Measurements from ENCODE around the gene PHPT1.
"Not testable (repeated sequence)": the region's sequence is repeated elsewhere in the genome, so short reads cannot be mapped to it uniquely, and the experiment has no call there.

The PHPT1 gene

DNA sequence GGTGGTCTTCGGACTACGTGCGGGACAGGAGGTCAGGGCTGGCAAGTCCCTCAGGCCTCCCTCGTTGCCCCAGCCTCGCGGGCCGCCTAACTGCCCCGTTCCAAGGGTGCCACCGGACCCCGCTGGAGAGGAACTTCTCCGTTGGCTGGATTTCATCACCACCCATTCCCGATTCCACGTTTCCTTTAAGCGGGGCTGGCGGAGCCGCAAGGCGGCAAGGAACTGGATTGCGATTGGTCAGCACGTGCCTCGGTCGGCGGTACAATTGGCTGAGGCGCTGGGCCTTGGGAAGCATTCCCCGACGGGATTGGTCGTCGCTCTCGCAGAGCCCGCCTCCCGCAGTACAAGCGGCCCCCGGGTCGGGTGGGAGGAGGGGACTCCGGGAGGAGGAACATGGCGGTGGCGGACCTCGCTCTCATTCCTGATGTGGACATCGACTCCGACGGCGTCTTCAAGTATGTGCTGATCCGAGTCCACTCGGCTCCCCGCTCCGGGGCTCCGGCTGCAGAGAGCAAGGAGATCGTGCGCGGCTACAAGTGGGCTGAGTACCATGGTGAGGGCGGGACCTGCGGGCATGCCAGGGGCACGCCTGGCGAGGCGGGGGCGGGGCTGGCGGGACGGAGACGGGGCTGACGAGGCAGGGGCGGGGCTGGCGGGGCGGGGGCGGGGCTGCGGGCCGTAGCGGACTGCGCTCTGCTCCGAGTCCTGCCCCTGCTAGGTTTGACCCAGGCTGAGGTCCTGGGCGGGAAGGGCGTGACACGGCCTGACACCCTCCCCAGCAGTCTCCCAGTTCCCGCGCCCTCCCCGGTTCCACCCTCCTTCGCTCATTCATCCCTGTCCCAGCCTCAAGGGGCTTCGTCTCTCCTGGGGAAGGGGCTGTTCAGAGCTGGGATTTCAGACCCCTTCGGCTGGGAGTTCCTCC is at the start of gene PHPT1:
TSS of gene PHPT1 (plus strand) at position 372 of the 922 bp plus-strand sequence. CDS start at position 394, 22 bp downstream.
- peak; percentile 100 for FAIRE-seq
- peak; percentile 99 for DNase-seq (ENCODE audit: extremely low spot score, insufficient read length, low read depth)

DNA sequence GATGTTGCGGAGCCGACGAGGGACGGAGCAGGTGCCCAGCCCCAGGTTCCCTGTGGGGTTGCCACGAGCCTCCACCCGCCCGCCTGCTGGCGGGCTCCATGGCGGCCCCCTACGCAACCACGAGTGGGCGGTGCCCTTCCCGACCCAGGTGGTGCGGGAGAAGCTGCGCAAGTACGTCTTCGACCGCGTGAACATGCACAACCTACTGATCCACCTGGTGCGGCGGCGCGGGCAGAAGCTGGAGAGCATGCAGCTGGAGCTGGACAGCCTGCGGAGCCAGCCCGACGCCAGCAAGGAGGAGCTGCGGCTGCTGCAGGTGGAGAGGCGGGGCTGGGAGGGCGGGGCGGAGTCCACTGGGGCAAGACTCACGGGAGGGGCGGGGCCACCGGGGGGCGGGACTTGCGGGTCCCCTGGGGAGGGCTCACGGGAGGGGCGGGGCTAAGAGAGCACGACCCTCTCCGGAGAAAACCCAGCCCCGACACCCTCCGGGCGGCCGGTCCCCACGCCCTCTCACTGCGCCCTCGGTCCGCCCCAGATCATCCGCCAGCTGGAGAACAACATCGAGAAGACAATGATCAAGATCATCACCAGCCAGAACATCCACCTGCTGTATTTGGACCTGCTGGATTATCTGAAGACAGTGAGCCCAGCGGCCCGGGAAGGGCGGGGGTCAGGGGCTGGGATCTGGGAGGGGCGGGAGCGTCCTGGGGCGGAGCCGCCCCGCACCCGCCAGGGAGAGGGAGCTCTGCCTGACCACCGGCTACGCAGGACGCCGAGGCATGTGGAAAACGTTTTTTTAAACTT is 49.2 kb upstream of the PHPT1 start:
- DNase-seq (ENCODE audit: extremely low spot score, insufficient read length, low read depth) (peak; percentile 77), FAIRE-seq (peak; percentile 12)

DNA sequence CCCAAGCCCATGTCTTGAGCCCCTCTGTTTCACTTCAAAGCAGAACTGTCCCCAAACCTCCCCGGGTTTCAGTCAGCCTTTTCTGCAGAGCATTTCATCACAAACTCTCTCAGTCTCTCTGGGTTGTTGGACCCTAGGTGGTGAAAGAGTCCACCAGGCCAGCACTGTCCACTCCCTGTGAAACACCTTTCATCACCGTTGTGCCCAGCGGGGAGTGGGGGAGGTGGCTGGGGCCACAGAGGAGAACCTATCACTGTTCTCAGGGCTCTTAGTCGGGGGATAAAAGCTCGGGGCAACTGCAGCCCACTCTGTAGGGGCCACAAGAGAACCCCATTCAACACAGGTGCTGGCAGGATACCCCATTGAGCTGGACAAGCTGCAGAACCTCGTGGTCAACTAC is 46.9 kb upstream of the PHPT1 start:
- no peak for DNase-seq (ENCODE audit: extremely low spot score, insufficient read length, low read depth)
- FAIRE-seq, result no peak

GRCh38 chr9:136803009-136803550 is 46.1 kb upstream of the PHPT1 start:
- not testable (repeated sequence) for FAIRE-seq; DNase-seq (ENCODE audit: extremely low spot score, insufficient read length, low read depth)

DNA sequence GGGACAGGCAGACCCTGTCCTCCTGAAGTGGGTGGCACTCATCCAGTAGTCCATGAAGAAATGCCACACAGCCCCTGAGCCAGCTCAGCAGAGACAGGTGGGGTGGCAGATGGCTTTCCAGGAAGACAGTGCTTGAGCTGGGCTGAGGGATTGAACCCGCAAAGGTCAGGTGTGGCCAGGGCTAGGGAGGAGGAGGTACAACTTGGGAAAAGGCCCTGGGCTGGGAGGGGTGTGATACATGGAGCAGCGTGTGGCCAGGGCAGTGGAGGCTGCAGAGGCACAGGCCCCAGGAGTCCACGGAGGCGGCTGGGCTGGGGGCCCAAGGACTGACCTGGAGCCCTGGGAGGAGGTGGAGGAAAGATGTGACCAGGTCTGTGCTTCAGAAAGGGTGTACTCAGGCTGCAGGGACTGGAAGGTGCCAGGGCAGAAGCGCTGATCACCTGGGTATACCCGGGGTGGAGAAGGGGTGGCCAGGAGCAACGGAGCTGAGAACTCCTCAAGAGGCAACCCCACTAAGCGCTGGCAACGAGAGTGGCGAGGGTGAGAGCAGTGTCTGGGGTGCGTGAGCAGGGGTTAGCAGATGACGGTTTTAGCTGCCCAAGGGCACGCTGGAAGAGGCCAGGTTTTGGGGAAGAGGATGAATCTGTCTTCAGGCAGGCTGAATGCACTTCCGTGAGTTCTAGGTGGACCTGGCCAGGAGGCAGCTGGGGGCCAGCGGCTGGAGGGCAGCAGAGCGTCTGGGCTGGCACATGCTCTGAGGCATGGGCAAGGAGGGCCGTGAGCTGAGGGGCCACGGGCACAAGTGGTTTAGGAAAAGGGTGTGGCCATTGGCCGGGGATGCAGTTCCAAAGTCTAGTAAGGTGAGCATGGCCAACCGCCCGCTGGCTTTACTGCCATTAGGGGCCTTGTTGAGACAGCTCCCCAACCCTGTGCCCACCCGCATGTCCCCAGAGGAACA is 45.4 kb upstream of the PHPT1 start:
- FAIRE-seq, result no peak
- no peak for DNase-seq (ENCODE audit: extremely low spot score, insufficient read length, low read depth)

GRCh38 chr9:136804509-136805206 is 44.6 kb upstream of the PHPT1 start:
- FAIRE-seq (no peak), DNase-seq (ENCODE audit: extremely low spot score, insufficient read length, low read depth) (no peak)

DNA sequence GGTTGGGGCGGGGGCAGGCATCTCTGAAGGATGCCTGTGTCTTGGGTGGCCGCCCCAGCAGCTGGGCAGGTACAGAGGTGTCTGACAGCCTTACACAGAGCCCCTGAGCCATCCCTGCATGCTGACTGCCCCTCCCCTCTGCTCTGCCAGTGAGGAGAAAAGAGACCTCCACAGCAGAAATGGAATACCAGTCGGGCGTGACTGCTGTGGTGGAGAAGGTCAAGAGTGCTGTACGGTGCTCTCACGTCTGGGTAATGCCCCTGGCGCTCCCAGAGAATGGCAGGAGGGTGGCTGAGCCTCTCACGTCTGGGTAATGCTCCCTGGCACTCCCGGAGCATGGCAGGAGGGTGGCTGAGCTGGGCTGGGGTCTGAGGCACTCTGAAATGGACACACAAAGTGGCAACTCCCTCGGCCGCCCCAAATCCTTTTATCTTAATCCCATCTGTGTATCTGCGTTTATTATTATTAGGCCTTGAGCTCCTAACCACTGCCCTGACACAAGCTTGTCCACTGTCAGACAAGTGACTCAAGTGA is 43.9 kb upstream of the PHPT1 start:
- FAIRE-seq (no peak), DNase-seq (ENCODE audit: extremely low spot score, insufficient read length, low read depth) (no peak)

GRCh38 chr9:136806067-136806466 is 43.1 kb upstream of the PHPT1 start:
- FAIRE-seq (no peak), DNase-seq (ENCODE audit: extremely low spot score, insufficient read length, low read depth) (no peak)

DNA sequence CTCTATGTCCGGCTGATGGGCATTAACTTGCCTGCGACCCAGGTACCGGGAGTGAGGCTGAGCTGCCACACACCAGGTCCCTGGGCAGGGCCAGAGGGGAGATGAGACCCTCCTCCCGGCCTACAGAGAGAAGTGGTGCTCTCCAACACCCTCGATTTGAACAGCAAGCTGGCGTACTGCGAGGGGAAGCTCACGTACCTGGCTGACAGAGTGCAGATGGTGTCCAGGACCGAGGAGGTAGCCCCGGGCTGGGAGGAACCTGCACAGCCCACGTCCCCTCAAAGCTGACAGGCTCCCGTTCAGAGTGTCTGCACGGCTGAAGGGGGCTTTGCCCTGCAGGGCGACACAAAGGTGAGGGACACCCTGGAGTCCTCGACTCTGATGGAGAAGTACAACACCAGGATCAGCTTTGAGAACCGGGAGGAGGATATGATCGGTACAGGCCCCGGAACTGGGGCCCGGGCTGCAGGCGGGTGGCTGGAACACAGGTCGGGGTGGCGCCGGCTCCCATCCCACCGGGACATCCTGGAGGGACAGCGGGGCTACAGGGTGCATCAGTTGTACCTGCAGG is 42.5 kb upstream of the PHPT1 start:
- no peak for DNase-seq (ENCODE audit: extremely low spot score, insufficient read length, low read depth)
- no peak for FAIRE-seq

DNA sequence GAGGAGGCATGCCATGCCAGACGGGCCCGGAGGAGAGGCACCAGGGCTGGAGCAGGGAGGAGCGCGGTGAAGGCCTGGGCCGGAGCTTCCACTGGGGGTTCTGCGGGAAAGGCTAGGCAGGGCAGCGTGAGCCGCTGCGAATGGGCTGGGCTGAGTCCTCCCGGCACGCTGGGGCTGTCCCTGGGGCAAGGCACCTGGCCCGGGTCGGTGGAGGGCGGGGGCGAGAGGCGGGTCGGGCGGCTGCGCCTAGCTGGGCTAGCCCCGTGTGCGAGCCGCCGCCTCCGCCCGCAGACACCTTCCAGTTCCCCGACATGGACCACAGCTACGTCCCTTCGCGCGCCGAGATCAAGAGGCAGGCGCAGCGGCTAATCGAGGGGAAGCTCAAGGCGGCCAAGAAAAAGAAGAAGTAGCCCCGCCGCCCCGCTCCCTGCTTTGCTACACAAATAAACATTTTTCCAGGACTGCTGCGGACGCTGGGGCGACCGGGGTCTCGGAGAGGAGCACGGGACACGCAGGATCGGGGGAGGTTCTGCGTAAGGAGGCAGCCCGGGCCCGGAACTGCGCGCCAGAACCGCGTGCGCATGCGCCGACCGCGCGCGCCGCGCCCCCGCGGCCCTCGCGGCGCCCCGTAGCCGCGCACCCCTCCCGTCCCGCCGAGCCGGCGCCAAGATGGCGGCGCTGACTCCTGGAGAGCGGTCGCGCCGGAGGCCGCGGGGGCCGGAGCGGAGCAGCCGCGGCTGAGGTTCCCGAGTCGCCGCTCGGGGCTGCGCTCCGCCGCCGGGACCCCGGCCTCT is 41.7 kb upstream of the PHPT1 start, which contains the start of gene RABL6:
TSS of gene RABL6 (plus strand) at position 668 of the 794 bp plus-strand sequence. CDS start 249 bp downstream, outside the sequence.
- DNase-seq (ENCODE audit: extremely low spot score, insufficient read length, low read depth), result peak; percentile 97
- peak; percentile 72 for FAIRE-seq

DNA sequence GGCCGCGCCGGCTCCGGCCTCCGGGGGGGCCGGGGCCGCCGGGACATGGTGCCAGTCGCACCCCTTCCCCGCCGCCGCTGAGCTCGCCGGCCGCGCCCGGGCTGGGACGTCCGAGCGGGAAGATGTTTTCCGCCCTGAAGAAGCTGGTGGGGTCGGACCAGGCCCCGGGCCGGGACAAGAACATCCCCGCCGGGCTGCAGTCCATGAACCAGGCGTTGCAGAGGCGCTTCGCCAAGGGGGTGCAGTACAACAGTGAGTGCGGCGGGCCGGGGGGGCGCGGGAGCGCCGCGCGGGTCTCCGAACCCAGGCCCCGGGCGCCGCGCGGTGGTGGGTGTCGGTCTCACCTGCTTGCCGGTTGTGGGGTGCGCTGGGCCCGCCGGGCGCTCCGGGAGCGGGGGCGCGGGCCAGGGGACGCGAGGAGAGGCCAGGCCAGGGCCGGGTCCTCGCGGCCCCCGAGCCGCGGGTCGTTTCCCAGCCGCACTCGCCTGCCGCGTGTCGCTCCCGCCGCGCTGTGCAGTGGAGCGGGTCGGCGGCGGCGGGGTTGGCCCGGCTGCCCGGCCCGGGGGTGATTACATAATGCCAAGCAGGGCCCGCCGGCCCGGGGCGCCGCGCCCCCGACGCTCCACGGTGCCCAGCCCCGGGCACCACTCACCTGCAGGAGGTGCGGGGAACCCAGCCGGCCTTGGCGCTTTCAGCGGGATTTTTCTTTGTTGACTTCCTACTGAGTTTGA is 41.0 kb upstream of the PHPT1 start:
- DNase-seq (ENCODE audit: extremely low spot score, insufficient read length, low read depth) (no peak), FAIRE-seq (no peak)

GRCh38 chr9:136808806-136809158 is 40.4 kb upstream of the PHPT1 start:
- FAIRE-seq (no peak), DNase-seq (ENCODE audit: extremely low spot score, insufficient read length, low read depth) (no peak)

DNA sequence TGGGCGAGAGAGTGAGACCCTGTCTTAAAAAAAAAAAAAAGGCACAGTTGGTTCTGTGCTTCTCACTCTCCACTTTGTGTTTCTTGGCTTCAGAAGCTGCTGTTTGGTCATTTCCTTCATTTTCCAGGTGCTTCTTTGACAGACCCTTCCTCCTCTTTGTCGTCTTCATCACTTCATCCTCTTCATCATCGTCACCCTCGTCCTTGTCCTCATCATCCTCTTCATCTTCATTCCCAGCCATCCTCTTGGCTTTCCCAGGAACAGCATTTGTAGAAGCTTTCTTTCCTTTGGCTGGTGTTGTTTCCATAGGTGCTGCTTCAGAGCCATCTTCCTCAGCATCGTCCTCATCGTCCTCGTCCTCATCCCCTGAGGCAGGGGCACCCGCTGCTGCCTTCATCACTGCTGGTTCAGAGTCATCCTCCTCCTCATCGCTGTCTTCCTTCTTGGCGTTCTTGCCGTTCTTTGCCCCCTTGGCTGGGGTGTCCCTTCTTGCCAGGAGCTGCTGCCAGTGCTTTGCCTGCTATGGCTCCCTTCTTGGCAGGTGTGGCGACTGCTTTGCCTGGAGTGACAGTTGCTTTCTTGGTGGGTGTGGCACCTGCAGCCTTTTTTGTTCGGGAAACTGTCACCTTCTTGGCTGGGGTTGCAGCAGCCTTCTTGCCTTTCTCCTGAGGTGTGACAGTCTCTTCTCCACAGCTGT is 34.3 kb upstream of the PHPT1 start:
- DNase-seq (ENCODE audit: extremely low spot score, insufficient read length, low read depth) (no peak), FAIRE-seq (no peak)

DNA sequence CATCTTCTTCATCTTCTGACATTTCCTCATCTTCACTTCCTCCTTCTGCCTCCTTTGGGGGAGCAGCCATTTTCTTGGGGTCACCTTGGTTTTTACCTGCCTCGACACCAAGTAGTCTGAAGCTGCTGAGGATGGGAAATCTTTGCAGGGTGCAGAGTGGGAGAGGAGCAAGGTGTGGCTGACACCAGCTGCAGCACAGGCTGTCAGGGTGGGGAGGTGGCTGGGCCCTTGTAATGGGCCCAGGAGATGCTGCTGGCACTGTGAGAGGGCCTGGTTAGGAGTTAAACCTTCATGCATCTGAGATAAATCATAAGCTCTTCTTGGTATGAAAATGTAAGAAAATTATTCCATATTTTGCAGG is 33.8 kb upstream of the PHPT1 start:
- no peak for DNase-seq (ENCODE audit: extremely low spot score, insufficient read length, low read depth)
- no peak for FAIRE-seq

DNA sequence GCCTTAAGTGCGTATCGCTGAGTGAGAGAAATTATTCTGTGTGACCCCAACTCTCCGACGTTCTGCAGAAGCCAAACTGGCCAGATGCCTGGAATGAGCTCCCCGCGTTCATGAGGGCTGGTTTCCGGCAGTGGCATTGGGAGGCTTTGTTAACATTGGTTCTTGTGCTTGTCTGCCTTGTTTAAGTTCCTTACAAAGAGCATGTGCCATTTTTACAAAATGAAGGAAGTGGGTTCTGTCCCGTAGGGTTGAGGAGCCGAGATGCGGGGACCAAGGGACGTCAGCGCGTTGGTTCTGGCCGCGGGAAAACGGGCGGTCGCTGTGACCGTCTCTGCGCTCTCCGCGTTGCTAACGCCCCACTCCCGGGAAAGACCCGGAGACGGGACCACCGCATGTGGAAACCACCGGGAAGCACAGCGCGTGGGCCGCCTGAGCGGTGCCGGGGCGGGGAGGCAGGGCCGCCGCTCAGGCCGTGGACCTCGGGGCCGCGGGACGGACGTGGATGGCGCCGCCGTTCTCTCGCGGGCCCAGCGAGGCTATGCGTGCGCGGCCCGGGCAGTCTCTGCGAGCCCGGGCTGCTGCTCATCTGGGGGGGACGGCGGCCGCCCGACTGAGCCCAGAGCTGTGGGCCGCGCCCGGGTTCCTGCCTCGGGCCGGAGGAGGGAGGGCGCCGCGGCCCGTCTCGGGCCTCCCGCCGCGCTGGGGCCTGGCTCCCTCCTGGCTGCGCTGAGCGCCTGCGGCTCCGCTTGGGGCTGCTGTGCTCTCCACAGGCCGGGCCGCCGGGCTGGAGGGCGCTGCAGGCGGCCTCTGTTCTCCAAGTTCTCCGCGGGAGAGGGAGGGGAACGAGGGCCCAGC is 28.0 kb upstream of the PHPT1 start:
- FAIRE-seq, result no peak
- DNase-seq (ENCODE audit: extremely low spot score, insufficient read length, low read depth), result no peak
